HG02938 (cell line): Measurements from ENCODE around the gene LYSET.
"Not testable (repeated sequence)": the region's sequence is repeated elsewhere in the genome, so short reads cannot be mapped to it uniquely, and the experiment has no call there.

ENCODE experiments used
- ATAC-seq: cut with Tn5 transposase; IDR thresholded peaks from one replicate; pipeline ENCODE4 v1.9.1; 2021; ENCODE audit warnings: mild to moderate bottlenecking, moderate library complexity; ENCODE audit not compliant: unreplicated experiment

Gene LYSET

DNA sequence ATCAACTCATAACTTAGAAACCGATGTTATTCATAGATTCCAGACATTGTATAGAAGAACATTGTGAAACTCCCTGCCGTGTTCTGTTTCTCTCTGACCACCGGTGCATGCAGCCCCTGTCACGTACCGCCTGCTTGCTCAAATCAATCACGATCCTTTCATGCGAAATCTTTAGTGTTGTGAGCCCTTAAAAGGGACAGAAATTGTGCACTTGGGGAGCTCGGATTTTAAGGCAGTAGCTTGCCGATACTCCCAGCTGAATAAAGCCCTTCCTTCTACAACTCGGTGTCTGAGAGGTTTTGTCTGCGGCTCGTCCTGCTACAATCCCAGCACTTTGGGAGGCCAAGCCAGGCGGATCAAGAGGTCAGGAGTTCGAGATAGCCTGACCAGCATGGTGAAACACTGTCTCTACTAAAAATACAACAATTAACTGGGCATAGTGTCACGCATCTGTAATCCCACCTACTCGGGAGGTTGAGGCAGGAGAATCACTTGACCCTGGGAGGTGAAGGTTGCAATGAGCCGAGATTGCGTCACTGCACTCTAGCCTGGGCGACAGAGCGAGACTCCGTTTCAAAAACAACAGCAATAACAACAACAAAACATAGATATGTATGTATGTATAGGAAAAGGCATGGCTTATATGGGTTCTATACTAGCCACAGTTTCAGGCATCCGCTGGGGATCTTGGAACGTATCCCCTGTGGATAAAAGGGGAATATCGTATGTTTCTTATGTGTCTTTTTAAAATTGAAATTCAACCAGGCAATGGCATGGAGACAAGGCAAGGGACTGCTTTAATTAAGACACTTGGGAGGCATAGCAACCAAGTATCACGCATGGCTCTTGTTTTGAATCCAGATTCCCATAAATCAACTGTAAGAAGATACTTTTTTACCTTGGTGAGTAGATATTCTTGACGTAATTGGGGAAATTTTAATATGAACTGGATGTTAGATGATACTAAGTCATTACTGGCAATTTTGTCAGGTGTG, 19.5 kb upstream of the LYSET start:
- not testable (repeated sequence) for ATAC-seq

- ATAC-seq, result not testable (repeated sequence)
These were observed 16.5 kb upstream of the LYSET start for GRCh38 chr14:93168610-93169009.

DNA sequence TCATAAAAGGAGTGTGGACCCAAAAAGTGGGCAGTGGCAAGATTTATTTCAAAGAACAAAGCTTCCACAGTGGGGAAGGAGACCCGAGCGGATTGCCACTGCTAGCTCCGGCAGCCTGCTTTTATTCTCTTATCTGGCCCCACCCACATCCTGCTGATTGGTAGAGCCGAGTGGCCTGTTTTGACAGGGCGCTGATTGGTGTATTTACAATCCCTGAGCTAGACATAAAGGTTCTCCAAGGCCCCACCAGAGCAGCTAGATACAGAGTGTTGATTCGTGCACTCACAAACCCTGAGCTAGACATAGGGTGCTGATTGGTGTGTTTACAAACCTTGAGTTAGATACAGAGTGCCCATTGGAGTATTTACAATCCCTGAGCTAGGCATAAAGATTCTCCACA, 15.5 kb upstream of the LYSET start:
- ATAC-seq, result not testable (repeated sequence)

- ATAC-seq, result not testable (repeated sequence)
These were observed 15.0 kb upstream of the LYSET start for GRCh38 chr14:93170141-93170540.

DNA sequence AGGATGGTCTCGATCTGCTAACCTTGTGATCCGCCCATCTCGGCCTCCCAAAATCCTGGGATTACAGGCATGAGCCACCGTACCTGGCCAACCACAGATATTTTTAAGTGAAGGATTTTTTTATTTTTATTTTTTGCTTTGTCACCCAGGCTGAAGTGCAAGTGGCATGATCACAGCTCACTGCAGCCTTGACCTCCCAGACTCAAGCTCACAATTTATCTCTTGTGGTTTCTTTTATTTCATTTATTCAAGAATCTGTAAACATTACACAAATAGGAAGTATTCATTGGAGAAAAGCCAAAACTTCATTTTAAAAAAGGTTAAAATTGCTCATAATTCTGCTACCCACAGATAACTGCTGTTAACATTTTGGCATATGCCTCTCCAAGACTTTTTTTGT, 13.7 kb upstream of the LYSET start:
- ATAC-seq, result no peak

DNA sequence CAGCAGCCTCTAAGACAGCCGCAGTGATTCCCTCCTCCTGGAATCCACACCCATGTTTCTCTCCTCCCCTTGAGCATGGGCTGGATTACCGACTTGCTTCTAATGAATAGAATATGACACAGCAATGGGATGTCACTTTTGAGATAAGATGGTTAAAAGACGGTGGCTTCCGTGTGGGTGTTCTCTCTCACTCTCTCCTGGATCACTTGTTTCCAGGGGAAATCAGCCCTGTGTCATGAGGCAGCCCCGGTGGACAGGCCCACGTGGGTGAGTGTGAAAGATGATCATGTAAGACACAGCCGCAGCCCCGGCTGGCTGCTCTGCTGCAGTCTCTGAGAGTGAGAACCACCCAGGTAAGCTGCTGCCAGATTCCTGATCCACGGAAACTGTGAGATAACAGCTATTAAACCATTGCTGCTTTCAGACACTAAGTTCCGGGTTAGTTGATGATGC, 11.1 kb upstream of the LYSET start:
- no peak for ATAC-seq

DNA sequence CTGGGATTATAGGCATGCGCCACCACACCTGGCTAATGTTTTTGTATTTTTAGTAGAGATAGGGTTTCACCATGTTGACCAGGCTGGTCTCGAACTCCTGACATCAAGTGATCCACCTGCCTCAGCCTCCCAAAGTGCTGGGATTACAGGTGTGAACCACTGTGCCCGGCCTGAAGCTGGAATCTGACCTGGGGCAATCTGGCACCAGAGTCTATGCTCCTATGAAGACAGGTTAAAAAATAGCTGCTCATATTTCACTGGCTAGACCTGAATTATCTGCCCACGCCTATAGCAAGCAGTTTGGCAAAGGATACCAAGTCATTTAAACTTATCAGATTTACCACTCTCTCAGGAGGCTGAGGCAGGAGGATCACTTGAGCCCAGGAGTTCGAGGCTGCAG, 10.4 kb upstream of the LYSET start:
- ATAC-seq, result not testable (repeated sequence)

DNA sequence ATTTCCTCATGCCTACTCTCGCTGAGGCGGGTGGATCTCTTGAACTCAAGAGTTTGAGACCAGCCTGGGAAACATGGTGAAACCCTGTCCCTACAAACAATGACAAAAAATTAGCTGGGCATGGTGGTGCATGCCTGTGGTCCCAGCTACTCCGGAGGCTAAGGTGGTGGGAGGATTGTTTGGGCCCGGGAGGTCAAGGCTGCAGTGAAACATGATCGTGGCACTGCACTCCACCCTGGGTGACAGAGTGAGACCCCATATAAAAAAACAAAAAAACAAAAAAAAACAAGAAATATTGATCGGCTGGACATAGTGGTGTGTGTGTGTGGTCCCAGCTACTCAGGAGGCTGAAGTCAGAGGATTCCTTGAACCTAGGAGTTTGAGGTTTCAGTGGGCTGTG, 9.6 kb upstream of the LYSET start:
- no peak for ATAC-seq

GRCh38 chr14:93183596-93184317, 1.4 kb upstream of the LYSET start:
- ATAC-seq, result no peak

DNA sequence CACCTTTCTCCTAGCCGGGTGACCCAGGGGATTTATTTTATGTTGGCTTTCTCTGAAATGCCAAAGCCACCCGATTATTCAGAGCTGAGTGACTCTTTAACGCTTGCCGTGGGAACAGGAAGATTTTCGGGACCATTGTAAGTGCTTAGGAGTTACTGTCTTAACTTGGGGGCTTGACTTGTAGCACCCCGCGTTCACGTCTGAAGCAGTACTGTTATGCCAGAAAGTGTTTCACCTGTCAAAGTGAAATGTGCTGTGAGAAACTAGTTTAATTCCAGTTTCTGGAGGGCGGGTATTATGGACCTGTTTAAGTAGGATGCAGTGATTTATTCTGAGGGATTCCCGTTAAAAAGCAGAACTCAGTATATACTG, 218 bp downstream of the LYSET start:
- no peak for ATAC-seq

DNA sequence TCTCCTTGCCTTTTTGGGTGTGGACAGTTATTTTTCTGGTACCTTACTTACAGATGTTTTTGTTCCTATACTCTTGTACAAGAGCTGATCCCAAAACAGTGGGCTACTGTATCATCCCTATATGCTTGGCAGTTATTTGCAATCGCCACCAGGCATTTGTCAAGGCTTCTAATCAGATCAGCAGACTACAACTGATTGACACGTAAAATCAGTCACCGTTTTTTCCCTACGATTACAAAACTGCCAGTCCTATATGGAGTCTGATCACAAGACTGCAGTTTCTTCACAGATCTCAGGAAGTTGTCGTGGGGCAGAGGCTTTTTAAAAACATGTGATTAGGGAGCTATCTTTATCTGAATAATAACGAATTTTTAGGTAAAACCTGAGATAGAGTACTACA, 1.3 kb downstream of the LYSET start:
- ATAC-seq, result no peak

DNA sequence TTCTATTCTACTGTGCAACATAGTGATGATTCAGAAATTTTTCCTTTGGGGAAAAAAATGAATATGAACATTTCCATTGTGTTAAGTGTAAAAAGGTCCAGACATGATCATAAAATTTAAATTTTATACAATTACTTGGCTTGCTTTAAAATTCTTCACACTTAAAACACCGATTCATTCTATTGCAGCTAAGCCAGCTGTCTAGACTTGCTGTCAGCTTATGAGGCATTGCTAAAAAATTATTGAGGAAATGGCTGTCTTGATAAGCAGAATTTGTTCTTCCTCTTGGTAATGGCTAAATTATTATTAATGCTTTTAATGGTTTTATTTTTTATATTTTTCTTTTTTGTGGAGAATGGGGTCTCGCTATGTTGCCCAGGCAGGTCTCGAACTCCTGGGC, 1.8 kb downstream of the LYSET start:
- no peak for ATAC-seq

DNA sequence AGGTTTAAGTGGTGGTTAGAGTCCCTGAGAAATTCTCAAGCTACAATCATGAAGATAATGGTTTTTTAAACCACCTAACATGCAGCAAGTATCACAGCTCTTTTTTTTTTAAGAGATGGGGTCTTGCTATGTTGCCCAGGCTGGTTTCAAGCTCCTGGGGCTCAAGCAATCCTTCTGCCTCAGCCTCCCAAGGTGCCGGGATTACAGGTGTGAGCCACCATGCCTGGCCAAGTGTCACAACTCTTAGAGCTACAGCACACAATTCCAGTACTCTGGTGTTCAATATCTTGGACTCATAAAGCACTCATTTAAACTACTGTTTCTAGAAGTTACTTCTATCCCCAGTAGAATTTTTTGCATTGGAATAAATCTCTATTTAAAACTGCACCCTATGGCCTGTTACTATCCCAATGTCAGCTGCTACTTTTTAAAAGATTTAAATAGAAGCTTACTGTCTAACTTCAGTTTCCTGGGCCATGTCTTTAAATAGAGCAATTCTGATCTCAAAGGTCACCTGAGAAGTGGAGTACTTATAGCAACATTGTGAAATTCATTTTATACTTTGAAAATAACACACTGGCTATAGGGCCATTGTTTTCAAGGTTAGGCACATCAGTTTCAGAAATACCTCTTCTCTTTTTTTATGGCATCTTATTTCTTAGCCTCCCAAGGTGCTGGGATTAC, 10.3 kb downstream of the LYSET start:
- ATAC-seq, result no peak

- no peak for ATAC-seq
These were observed 13.9 kb downstream of the LYSET start for GRCh38 chr14:93199031-93199430.

DNA sequence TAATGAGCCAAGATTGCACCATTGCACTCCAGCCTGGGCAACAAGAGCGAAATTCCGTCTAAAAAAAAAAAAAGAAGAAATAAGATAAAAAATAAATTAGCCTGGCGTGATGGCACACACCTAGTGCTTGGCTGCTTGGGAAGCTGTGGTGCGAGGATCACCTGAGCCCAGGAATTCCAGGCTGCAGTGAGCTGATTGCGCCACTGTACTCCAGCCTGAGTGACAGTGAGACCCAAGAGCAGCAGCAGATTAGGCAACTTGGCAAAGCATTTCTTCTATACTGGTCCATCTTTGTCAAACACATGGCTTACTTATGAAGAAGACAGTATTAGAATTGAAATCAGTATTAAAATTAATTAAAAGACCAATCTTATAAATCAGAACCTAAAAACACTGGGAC, 15.4 kb downstream of the LYSET start:
- no peak for ATAC-seq

- ATAC-seq, result no peak
These were observed 16.1 kb downstream of the LYSET start for GRCh38 chr14:93201155-93201704.

GRCh38 chr14:93206793-93207467, 21.8 kb downstream of the LYSET start, which contains the start of the genes GON7 and UBR7:
Gene GON7, minus strand, starts transcription at chr14:93207065. Its CDS starts 28 bp downstream, at chr14:93207037.
Gene UBR7, plus strand, starts transcription at chr14:93207256. Its CDS starts 36 bp downstream, at chr14:93207292.
- ATAC-seq, result peak; percentile 73

GRCh38 chr14:93207468-93208308, 22.6 kb downstream of the LYSET start:
- ATAC-seq, result peak; percentile 39

- peak; percentile 53 for ATAC-seq
These were observed 27.3 kb downstream of the LYSET start for GRCh38 chr14:93212432-93212831.
